ENCODE measurements around the gene FKBP11.

- TF ChIP-seq ZBTB44 (CRISPR knock-in tag; IDR thresholded peaks at IDR 0.05) (no peak), ZZZ3 (CRISPR knock-in tag; IDR thresholded peaks at IDR 0.05; ENCODE audit: borderline replicate concordance) (no peak)
These were observed 36.0 kb upstream of the FKBP11 start for GRCh38 chr12:48961331-48961730.
